ENCODE results near the gene CNOT6. TPM values are rescaled to one million over a fixed set of nuclear protein-coding genes. Genes with fewer than 3 reads are reported as not detected.
"Not testable (repeated sequence)": the region's sequence is repeated elsewhere in the genome, so short reads cannot be mapped to it uniquely, and the experiment has no call there.

CNOT6 gene
- total RNA-seq, 1 experiment from 2014 or later: 32.8 TPM

- BruUV-seq (replicated peaks): no TSS peak
- POLR2A ChIA-PET: no interaction called here
- Histone ChIP-seq H3K27ac (ENCODE audit: low read length) (peak overlapping the region; percentile 82), H3K4me1 (ENCODE audit: control insufficient read depth, insufficient read depth, low read length) (peaks cover 14% of the 10 kb centered on the region), H3K4me3 (ENCODE audit: low read depth in 2 of 2, low read length in 2 of 2) (peak overlapping the region; percentile 69 to 90), H3K36me3 (ENCODE audit: control insufficient read depth, insufficient read depth, low read length) (no peaks in the 10 kb centered on the region; the same call in 1 of the 2 replicates), H3K9me3 (ENCODE audit: control insufficient read depth, insufficient read depth, low read depth, low read length) (no peaks in the 10 kb centered on the region), H3K27me3 (ENCODE audit: control insufficient read depth, insufficient read depth, low read length) (no peaks in the 10 kb centered on the region)
- intact Hi-C loops (cut with micrococcal nuclease; ENCODE audit: unreplicated experiment): no loop called here
- ATAC-seq (peak; percentile 61), DNase-seq (ENCODE audit: low read depth, low spot score) (no peak)
- TF ChIP-seq SIN3A (IDR thresholded peaks at IDR 0.05; ENCODE audit: borderline replicate concordance, insufficient read depth, low read depth, low read length): 0 out of 2 replicates have a peak, but pooled peaks have one; percentile 23
- TF ChIP-seq TCF7L2 (IDR thresholded peaks at IDR 0.05; ENCODE audit: low read depth, low read length): no peak
- CTCF ChIA-PET: no interaction called here
- in situ Hi-C loops (cut with HindIII; ENCODE audit: low pct_unique_long_range_greater_than_20kb, low sequenced_read_pairs): no loop called here
Measured at GRCh38 chr5:180494510-180495181, 467 bp downstream of the CNOT6 start.

GRCh38 chr5:180495292-180495691 is 1.1 kb downstream of the CNOT6 start:
- ChIA-PET POLR2A (no interaction called here), CTCF (no interaction called here)
- no peak for DNase-seq (ENCODE audit: low read depth, low spot score)
- in situ Hi-C loops (cut with HindIII; ENCODE audit: low pct_unique_long_range_greater_than_20kb, low sequenced_read_pairs) (no loop called here), intact Hi-C loops (cut with micrococcal nuclease; ENCODE audit: unreplicated experiment) (no loop called here)
- BruUV-seq (replicated peaks): TSS peak; percentile 74
- ATAC-seq: no peak
- no peaks in the 10 kb centered on the region; the same call in 1 of the 2 replicates for H3K36me3 ChIP-seq (ENCODE audit: control insufficient read depth, insufficient read depth, low read length)
- H3K27ac ChIP-seq (ENCODE audit: low read length): peak overlapping the region; percentile 82
- peaks cover 14% of the 10 kb centered on the region for H3K4me1 ChIP-seq (ENCODE audit: control insufficient read depth, insufficient read depth, low read length)
- TF ChIP-seq SIN3A (IDR thresholded peaks at IDR 0.05; ENCODE audit: borderline replicate concordance, insufficient read depth, low read depth, low read length): no peak
- TF ChIP-seq POLR2AphosphoS5 (IDR thresholded peaks at IDR 0.05; ENCODE audit: low read depth, low read length): no peak
- H3K27me3 ChIP-seq (ENCODE audit: control insufficient read depth, insufficient read depth, low read length): no peaks in the 10 kb centered on the region
- peak overlapping the region; percentile 69 to 90 for H3K4me3 ChIP-seq (ENCODE audit: low read depth in 2 of 2, low read length in 2 of 2)
- H3K9me3 ChIP-seq (ENCODE audit: control insufficient read depth, insufficient read depth, low read depth, low read length): no peaks in the 10 kb centered on the region

- no peaks in the 10 kb centered on the region; the same call in 1 of the 2 replicates for H3K36me3 ChIP-seq (ENCODE audit: control insufficient read depth, insufficient read depth, low read length)
- H3K4me3 ChIP-seq (ENCODE audit: low read depth in 2 of 2, low read length in 2 of 2): peak overlapping the region in 1 of 2 experiments; percentile 90; a peak in 3 of 4 replicates
- no peaks in the 10 kb centered on the region for H3K27me3 ChIP-seq (ENCODE audit: control insufficient read depth, insufficient read depth, low read length)
- no peak overlapping the region; the same call in 1 of the 2 replicates for H3K27ac ChIP-seq (ENCODE audit: low read length)
- BruUV-seq (replicated peaks): no TSS peak
- in situ Hi-C loops (cut with HindIII; ENCODE audit: low pct_unique_long_range_greater_than_20kb, low sequenced_read_pairs): no loop called here
- H3K4me1 ChIP-seq (ENCODE audit: control insufficient read depth, insufficient read depth, low read length): peaks cover 14% of the 10 kb centered on the region
- H3K9me3 ChIP-seq (ENCODE audit: control insufficient read depth, insufficient read depth, low read depth, low read length): no peaks in the 10 kb centered on the region
- intact Hi-C loops (cut with micrococcal nuclease; ENCODE audit: unreplicated experiment): no loop called here
- ATAC-seq (no peak), DNase-seq (ENCODE audit: low read depth, low spot score) (no peak)
- ChIA-PET POLR2A (no interaction called here), CTCF (no interaction called here)
- TF ChIP-seq TCF7L2 (IDR thresholded peaks at IDR 0.05; ENCODE audit: low read depth, low read length) (no peak), REST (IDR thresholded peaks at IDR 0.05; ENCODE audit: insufficient read depth in 1 of 2, low read depth in 2 of 2, low read length in 1 of 2) (no peak), CTCF (IDR thresholded peaks at IDR 0.05) (no peak), SIN3A (IDR thresholded peaks at IDR 0.05; ENCODE audit: borderline replicate concordance, insufficient read depth, low read depth, low read length) (no peak), POLR2AphosphoS5 (IDR thresholded peaks at IDR 0.05; ENCODE audit: low read depth, low read length) (no peak)
Measured at GRCh38 chr5:180495991-180496741, 2.0 kb downstream of the CNOT6 start.

DNA sequence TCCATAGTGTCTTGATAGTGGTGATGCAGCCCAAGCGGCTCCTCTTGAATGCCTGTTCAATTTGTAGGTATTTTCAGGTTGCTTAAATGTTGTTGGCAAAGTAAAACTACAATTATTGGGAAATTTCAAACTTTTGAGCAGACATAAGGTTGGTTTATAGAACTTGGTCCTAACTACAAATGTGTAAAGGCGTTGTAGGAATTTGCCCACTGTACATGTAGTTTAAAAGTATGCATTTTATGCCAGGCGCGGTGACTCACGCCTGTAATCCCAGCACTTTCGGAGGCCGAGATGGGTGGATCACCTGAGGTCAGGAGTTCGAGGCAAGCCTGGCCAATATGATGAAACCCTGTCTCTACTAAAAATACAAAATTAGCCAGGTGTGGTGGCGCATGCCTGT is 2.6 kb downstream of the CNOT6 start:
- BruUV-seq (replicated peaks); H3K36me3 ChIP-seq (ENCODE audit: control insufficient read depth, insufficient read depth, low read length); H3K27ac ChIP-seq (ENCODE audit: low read length); POLR2A ChIA-PET; H3K27me3 ChIP-seq (ENCODE audit: control insufficient read depth, insufficient read depth, low read length); intact Hi-C loops (cut with micrococcal nuclease; ENCODE audit: unreplicated experiment); in situ Hi-C loops (cut with HindIII; ENCODE audit: low pct_unique_long_range_greater_than_20kb, low sequenced_read_pairs); H3K9me3 ChIP-seq (ENCODE audit: control insufficient read depth, insufficient read depth, low read depth, low read length); H3K4me3 ChIP-seq (ENCODE audit: low read depth in 2 of 2, low read length in 2 of 2); ATAC-seq; DNase-seq (ENCODE audit: low read depth, low spot score): not testable (repeated sequence)
- peaks cover 14% of the 10 kb centered on the region for H3K4me1 ChIP-seq (ENCODE audit: control insufficient read depth, insufficient read depth, low read length)
- CTCF ChIA-PET: interaction anchor here (0.7 kb wide), 1 partner anchor 120 kb away, joined by 6 read pairs; no protein-coding TSS in a partner anchor

DNA sequence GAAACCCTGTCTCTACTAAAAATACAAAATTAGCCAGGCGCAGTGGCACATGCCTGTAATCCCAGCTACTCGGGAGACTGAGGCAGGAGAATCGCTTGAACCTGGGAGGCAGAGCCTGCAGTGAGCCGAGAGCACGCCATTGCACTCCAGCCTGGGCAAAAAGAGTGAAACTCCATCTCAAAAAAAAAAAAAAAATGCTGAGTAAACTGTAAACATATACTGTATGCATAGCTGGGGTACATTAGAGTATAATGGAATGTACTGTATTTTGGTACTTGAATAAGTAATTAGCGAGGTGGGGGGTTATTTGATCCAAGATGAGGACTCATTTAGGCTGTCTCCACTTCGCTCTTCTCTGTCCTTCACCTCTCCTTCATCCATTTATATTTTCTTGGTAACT is 3.7 kb downstream of the CNOT6 start:
- CTCF ChIA-PET; H3K9me3 ChIP-seq (ENCODE audit: control insufficient read depth, insufficient read depth, low read depth, low read length); H3K27me3 ChIP-seq (ENCODE audit: control insufficient read depth, insufficient read depth, low read length); H3K36me3 ChIP-seq (ENCODE audit: control insufficient read depth, insufficient read depth, low read length); intact Hi-C loops (cut with micrococcal nuclease; ENCODE audit: unreplicated experiment); DNase-seq (ENCODE audit: low read depth, low spot score); BruUV-seq (replicated peaks); ATAC-seq; H3K4me3 ChIP-seq (ENCODE audit: low read depth in 2 of 2, low read length in 2 of 2); POLR2A ChIA-PET; H3K27ac ChIP-seq (ENCODE audit: low read length); in situ Hi-C loops (cut with HindIII; ENCODE audit: low pct_unique_long_range_greater_than_20kb, low sequenced_read_pairs): not testable (repeated sequence)
- H3K4me1 ChIP-seq (ENCODE audit: control insufficient read depth, insufficient read depth, low read length): peaks cover 13% of the 10 kb centered on the region
